IPS-18c (cell line): Measurements from ENCODE around the gene OLFML3.

ENCODE experiments used
- H3K4me3 ChIP-seq: 2 replicates; pipeline ENCODE4 v1.7.0; 2013; ENCODE audit warnings: low read depth, mild to moderate bottlenecking, low read length, moderate library complexity; ENCODE audit not compliant: insufficient read depth
- H3K9me3 ChIP-seq: one replicate; pipeline ENCODE4 v1.6.1; 2013; ENCODE audit warnings: mild to moderate bottlenecking, low read length, moderate library complexity; ENCODE audit not compliant: control insufficient read depth, insufficient read depth

The OLFML3 gene

DNA sequence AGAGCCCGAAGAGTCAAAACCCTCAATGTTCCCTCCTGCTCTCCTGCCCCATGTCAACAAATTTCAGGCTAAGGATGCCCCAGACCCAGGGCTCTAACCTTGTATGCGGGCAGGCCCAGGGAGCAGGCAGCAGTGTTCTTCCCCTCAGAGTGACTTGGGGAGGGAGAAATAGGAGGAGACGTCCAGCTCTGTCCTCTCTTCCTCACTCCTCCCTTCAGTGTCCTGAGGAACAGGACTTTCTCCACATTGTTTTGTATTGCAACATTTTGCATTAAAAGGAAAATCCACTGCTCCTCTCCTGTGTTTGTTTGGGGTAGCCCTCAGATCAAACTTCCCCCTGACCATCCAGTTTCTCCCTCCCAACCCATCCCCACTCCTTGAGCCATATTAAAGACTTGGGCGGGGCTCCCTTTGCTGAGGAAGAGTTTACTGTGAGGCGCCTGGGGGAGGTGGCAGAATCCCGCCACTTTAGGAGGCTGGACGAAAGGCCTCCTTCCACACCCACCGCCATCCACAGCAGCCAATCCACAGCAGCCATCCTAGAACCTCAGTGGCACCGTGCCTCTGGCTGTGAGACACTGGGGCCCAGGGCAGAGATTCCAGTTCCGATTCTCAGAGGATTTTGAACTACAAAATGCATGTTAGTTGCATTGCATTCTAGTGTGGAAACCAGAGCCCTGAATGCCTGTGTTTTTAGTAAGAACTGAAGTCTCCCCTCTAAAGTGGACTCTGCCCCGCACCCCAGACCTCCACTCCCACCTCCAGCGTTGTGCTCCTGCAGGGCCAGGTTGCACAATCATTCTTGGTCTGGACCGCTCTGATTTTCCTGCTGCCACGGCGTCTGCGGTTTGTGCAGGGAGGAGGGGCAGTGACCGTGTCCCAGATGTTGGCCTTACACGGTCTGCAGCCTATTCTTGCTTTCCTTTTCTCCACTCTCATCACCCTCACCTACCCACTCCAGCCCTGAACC is 3.0 kb downstream of the OLFML3 start:
- H3K4me3 ChIP-seq: no peak overlapping the region; the same call in 1 of the 2 replicates
- H3K9me3 ChIP-seq: no peaks in the 10 kb centered on the region

DNA sequence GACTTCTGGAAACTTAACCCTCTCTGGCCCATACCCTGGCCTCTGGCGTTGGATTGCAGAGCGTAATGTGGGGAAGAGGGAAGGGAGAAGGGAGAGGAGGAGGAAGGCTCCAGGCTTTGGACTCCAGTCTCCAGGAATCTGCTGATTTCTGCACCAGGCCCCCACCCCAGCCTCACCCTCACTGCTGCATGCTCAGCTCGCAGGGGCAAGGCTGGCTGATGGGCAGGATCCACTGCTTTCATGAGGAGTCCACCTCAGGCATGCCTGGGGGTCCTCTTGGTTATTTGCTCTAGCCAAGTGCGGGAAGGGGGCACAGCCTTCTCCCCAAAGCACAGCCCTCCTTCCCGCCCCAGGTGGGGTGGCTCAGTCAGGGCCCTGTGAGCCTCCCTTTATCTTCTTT is 3.7 kb downstream of the OLFML3 start:
- no peaks in the 10 kb centered on the region for H3K9me3 ChIP-seq
- no peak overlapping the region for H3K4me3 ChIP-seq

DNA sequence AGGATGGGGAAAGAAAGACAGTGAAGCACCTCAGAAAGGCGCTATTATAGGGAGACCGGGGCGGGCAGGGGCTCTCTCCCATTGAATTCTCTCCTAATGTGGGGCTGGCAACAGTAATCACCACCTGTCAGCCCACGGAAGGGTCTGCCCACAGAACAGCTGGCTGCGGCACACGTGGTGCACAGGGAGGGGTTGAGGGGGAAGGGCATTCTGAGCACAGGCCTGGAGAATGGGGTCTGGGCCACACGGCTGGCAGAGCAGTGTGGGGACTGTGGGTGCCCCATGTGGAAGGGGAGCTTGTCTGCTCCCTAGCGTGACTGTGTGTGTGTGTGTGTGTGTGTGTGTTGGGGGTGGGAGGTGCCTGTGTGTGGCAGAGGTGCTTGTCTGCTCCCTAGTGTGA is 4.1 kb downstream of the OLFML3 start:
- H3K9me3 ChIP-seq: no peaks in the 10 kb centered on the region
- H3K4me3 ChIP-seq: no peak overlapping the region

DNA sequence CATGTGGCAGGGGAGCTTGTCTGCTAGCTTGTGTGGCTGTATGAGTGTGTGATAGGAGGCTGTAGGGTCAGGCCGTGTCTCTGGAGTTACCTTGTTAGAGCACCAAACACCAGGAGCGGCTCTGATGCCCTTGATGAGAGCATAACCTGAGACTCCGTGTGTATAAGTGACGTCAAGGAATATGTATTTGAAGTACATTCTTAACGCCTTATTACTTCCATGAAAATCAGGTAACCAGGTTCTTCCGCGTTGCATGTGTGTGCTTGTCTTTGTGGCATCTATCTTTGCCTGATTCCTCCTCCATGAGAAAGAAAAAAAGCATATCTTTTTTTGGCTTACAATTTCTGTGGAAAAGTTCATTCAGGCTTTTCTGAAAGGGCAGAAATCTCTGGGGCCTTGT is 4.6 kb downstream of the OLFML3 start:
- H3K9me3 ChIP-seq: no peaks in the 10 kb centered on the region
- H3K4me3 ChIP-seq: no peak overlapping the region

DNA sequence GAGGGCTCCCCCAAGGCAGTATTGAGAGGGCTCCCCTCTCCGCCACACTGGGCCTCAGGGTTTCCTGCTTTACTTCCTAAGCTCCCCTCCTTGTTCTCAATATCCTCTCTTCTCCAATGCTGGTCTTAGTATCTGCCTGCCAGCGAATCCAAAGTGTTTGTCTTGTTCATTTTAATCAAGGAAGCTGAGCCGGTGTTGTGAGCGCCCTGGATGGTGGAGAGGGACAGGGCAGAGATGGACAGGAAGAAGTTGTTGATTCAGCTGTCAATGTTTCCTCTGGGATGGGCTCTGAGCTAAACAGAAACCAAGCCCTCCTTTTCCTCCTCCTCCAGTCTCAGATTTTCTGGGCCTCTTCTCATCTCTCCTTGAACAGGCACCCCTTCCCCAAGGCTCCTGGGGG is 5.4 kb downstream of the OLFML3 start:
- peaks cover 3% of the 10 kb centered on the region for H3K9me3 ChIP-seq
- H3K4me3 ChIP-seq: no peak overlapping the region

DNA sequence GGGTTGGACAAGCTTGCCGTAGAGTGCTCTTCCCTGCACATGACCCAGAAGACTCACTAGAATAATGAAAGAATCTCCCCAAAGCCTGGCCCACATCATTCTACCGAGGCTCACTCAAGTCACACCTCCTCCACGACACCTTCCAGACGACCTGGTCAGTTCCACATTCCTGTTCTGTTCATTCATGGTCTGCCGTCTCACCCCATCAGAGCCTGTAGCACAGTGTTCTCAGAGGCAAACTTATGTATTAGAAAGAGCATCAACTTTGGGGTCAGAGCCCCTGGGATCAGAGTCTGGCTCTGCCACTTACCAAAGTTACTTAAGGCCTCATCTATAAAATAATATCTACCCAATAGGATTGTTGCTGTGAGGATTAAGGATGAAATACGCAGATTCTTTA is 7.5 kb downstream of the OLFML3 start:
- Histone ChIP-seq H3K9me3 (peaks cover 3% of the 10 kb centered on the region), H3K4me3 (no peak overlapping the region)

DNA sequence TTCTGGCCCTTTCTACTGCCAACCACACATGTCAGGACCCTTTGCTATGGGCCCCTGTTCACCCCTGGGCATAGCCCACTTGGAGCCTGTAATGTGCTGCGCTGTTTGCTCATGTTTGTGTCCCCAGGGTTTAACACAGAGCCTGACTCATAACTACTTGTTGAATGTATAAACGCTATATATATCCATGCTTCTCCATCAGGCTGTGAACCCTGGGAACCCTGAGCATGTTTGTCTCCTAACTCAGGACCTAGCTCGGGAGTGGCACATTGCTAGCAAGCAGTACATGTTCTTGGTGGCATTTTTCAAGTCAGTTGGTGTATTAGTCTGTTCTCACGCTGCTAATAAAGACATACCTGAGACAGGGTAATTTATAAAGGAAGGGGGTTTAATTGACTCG is 8.0 kb downstream of the OLFML3 start:
- Histone ChIP-seq H3K9me3 (peaks cover 3% of the 10 kb centered on the region), H3K4me3 (no peak overlapping the region)

DNA sequence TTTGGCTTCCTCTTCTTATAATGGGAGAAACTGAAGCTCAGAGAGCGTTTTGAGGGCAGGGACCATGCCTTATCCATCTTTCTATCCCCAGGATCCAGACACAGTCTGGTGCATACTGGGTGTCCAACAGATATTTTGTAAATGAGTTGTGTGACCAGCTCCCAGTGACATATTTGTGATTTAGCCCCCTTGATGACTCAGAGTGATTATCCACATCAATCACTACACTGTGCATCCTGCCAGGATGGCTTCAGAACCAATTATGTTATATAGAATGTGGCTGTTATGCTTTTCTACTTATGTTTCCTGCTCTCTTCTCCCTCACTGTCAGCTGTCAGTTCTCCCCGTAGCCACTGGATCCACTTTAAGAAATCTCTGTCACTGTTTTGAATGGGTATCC is 11.3 kb downstream of the OLFML3 start:
- Histone ChIP-seq H3K4me3 (no peak overlapping the region), H3K9me3 (peaks cover 8% of the 10 kb centered on the region)

DNA sequence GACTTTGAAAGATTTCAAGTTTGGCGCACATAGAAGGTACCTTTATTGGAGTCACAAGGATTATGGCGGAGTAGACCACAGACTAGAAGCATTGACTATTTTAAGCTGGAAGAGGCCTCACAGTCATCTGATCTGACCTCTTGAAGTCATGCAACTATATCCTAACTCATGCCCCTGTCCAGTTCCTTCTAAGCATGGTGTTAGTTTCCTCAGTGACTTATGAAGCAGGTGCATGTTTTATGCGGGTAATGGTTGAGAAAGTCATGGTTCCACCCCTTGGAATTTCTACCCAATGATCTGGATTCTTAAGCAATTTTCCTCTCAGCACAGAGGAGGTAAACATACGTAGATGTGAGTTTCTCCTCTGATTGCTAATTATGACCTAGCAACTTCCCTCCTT is 11.7 kb downstream of the OLFML3 start:
- Histone ChIP-seq H3K4me3 (no peak overlapping the region), H3K9me3 (peaks cover 8% of the 10 kb centered on the region)

DNA sequence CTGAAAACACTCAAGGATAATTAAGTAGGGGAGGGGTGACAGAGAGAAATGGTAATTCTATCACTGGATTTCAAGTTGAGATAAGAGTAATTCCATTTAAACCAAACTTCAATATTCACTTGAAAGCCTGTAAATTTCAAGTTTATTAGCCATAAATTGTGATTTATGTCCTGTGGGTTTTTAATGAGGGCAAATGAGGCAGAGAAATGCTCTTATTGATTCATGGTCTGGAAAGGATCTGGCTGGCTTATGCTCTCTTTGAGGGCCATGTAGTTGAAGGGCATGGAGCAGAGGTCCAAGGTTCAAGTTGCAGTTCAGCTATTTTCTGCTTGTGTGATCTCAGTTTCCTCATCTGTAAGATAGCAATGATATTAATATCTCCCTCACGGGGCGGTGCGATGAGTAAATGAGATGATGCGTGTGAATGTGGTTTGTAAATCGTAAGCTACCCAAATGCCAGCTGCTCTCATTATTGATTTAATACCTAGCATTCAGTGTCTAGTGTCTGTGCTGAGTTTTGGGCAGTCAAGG is 12.3 kb downstream of the OLFML3 start:
- Histone ChIP-seq H3K4me3 (no peak overlapping the region), H3K9me3 (peaks cover 8% of the 10 kb centered on the region)

DNA sequence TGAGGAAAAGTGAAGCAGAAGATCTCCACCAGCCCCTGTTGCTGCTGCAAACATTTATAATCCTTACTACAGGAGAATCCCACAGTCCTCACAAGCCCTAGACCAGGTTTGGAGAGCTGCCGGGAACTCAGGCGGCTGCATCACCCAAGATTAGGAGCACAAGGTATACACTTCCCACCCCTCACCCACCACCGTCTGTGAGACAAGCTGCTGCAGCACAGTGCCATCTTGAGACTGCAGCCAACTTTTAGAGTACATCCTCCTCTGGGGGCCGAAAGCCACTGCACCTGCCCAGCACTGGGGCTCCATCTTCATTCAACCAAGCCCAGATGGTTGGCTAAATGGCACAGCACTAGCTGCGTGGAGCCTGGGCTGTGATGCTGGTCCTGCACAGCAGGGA is 13.8 kb downstream of the OLFML3 start:
- Histone ChIP-seq H3K9me3 (peaks cover 8% of the 10 kb centered on the region), H3K4me3 (no peak overlapping the region)

DNA sequence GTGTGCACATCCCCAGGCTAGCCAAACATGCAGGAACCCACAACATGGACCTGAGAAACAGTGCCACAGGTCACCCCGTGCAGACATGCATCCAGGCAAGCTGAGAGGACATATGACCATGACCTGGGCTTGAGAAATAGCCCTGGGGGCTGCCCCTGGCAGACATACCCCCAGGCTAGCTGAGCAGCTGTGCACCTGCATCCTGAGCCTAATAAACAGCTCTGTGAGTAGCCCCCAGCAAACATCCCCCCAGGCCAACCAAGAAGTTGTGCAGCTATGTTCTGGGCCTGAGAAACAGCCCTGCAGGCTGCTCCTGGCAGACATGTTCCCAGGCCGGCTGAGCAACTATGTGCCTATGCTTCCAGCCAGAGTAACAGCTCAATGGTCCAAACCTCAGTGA is 14.5 kb downstream of the OLFML3 start:
- Histone ChIP-seq H3K4me3 (no peak overlapping the region), H3K9me3 (peaks cover 8% of the 10 kb centered on the region)

DNA sequence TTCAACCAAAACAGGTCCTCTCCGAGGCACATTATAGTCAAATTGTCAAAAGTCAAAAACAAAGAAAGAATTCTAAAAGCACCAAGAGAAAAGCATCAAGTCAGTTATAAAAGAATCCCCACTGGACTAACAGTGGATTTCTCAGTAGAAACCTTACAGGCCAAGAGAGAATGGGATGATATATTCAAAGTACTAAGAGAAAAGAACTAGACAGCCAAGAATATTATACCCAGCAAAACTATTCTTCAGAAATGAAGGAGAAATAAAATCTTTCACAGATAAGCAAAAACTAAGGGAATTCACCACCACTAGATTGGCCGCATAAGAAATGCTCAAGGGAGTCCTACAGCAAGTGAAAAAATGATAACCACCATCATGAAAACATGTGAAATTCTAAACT is 16.1 kb downstream of the OLFML3 start:
- Histone ChIP-seq H3K9me3 (peaks cover 6% of the 10 kb centered on the region), H3K4me3 (no peak overlapping the region)

DNA sequence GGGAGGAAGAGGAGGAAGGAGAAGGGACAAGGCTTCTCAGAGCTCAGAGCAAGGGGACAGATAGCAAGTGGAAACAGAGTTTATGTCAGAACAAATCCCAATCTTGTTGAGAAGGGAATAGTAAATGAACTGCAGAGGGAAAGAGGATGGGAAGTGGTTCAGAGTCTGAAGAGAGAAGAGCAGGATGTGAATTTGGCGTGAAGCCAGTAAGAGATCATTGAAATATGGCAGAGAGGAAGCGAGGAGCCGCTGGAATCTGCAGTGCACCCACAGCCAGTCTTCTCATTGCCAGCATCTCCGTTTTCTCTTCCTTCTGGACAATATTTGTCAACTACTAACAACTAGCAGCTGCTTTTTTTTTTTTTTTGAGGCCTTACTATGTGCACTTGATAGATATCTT is 19.1 kb downstream of the OLFML3 start:
- H3K4me3 ChIP-seq: no peak overlapping the region

DNA sequence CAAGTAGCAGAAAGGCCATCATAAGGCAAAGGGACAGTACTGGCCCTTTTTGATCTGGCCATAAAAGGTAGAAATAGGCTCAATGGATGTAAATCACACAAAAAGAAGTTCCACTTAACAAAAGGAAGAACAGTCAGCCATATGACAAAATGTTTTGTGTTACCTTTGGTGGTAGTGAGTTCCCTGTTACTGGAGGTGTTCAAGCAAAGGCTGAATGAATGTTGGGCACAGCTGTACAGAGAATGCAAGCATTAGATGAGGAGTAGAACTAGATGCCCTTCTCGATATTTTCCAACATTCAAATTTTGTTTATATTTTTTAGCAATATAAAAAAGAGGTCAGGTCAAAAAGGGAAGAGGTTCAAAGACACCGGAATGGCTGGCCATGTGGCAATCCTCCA is 20.0 kb downstream of the OLFML3 start:
- Histone ChIP-seq H3K4me3 (no peak overlapping the region), H3K9me3 (peaks cover 6% of the 10 kb centered on the region)

More for the DNA sequence above, 19.1 kb downstream of the OLFML3 start:
- peaks cover 6% of the 10 kb centered on the region for H3K9me3 ChIP-seq

DNA sequence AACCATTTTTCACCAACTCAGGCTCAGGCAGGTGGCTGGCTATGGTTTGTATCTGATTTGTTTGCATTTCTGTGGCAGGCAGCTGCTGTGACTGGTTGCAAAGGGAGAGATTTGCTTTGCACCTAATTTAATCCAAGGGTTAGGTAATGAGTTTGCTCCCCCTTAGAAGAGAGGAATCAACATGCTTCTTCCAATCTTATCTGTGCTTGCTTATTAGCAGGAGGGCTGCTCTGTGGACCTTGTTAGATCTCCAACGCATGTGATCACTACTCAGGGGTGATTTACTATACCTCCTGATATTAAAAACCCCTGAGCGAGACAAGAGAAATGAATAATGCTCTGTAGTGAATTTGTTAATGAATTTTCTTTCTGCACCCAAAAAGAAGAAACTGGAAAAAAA is 20.5 kb downstream of the OLFML3 start:
- H3K9me3 ChIP-seq: peaks cover 5% of the 10 kb centered on the region
- no peak overlapping the region for H3K4me3 ChIP-seq

DNA sequence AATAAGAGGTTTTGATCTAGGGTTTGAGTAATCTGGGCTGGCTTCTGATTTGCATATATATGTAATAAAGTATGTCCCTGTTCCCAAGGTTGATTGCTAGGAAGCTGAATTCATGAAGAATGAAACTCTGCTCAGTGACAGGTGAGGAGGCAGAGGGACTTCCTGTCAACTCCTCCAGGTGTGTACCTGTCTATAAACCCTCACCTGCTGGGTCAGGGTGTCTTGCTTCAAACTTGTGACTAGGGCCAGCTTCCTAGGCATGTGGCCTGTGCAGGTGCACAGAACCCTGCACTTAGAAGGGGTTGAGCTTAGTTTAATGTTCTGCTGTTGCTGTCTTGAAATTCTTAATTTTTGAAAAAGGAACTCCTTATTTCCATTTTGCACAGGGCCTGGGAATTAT is 21.1 kb downstream of the OLFML3 start:
- no peak overlapping the region for H3K4me3 ChIP-seq

DNA sequence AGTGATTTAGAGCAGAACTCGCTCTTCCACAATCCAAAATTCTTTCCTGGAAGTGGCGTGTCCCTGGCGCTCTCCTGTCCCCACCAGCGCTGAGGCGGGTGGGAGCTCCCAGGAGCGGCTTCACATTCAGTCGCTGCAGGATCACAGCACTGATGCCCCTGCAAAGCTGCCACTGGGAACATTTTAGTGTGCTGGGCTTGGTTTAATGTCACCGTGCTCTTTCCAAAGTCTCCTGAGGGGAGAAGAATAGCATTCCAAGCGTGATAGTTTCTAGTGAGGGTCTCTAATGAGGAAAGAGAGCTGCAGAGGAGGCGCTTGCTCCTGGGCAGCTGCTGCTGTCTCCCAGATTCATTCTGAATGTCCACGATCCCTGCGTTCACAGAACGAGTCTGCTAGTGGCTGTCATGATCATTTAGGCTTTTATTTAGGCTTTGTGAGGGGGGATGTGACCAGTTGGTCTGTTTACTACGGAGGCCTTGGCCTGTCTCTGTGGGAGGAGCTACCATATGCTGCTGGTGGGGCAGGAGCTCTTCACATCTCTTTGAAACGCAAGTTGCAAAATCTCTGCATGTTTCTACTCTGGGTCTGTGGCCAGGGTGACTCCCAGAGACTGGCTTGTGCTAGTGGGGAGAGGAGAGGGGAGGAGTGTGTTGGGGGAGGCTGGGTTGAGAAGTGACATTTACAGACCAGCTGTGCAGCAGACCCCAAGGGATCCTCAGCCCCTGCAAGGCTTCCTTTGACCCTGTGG is 23.4 kb downstream of the OLFML3 start:
- no peaks in the 10 kb centered on the region for H3K9me3 ChIP-seq
- H3K4me3 ChIP-seq: no peak overlapping the region

More for the DNA sequence above, 21.1 kb downstream of the OLFML3 start:
- no peaks in the 10 kb centered on the region for H3K9me3 ChIP-seq
